K562 (cell line): Measurements from ENCODE around the gene NDOR1. TPM values are rescaled to one million over a fixed set of nuclear protein-coding genes. Genes with fewer than 3 reads are reported as not detected.

Source experiments
- ATAC-seq: fragments of 200-7000 bp; cut with Tn5 transposase; 3 replicates; pipeline ENCODE4 v1.9.1; 2020; ENCODE audit warnings: moderate library complexity
- BruUV-seq: library from RNA; stranded (reverse); fragments of 400-500 nt; replicated peaks from 2 replicates; lab custom pipeline; 2021; lab: Mats Ljungman, UMichigan
- CTCF ChIA-PET: fragments of 300-600 bp; formaldehyde crosslinking; extraction: SDS; loops from one replicate; lab custom pipeline; 2021; ENCODE audit warnings: low intra/inter-chr PET ratio; lab: Yijun Ruan, JAX
- POLR2A ChIA-PET: fragments of 300-600, 350-650 bp; sonication (Branson Sonifier 250); formaldehyde crosslinking; extraction: SDS; loops from one replicate; lab custom pipeline; 2021; ENCODE audit warnings: antibody characterized with exemption, inconsistent platforms; lab: Yijun Ruan, JAX
- DNase-seq, 4 experiments: peaks; one replicate each; pipeline versions ENCODE4 v3.0.0 to v3.0.0-alpha.2; 2011 to 2018; ENCODE audit warnings: low spot score in 3 of 4, mixed read lengths in 3 of 4; ENCODE audit errors: extremely low read depth in 1 of 4
- FAIRE-seq: peaks from 2 replicates; lab custom pipeline; 2011; peaks lifted over from hg19 to GRCh38; lab: Jason Lieb, UNC
- H2AFZ ChIP-seq: 2 replicates; pipeline ENCODE4 v1.6.0; 2011; ENCODE audit warnings: low read depth, low read length, control low read depth, inconsistent platforms
- H3K27ac ChIP-seq: fragments of 200-600 bp; 3 replicates; pipeline ENCODE4 v1.8.0; 2011; ENCODE audit warnings: low read depth, mild to moderate bottlenecking, control low read depth, inconsistent platforms, low read length, moderate library complexity, mixed read lengths; ENCODE audit errors: extremely low read depth
- H3K27me3 ChIP-seq, 2 experiments: fragments of 300-600 bp in 1 of 2; 2 replicates in 1 of 2; 3 replicates in 1 of 2; pipeline versions ENCODE4 v1.6.0 to v1.8.0; 2011; ENCODE audit warnings: inconsistent platforms in 2 of 2, low read length in 2 of 2, mild to moderate bottlenecking in 1 of 2, mixed read lengths in 1 of 2, moderate library complexity in 1 of 2; ENCODE audit not compliant: control insufficient read depth in 2 of 2, insufficient read depth in 2 of 2
- H3K36me3 ChIP-seq: fragments of 300-600 bp; 3 replicates; pipeline ENCODE4 v1.8.0; 2011; ENCODE audit warnings: mild to moderate bottlenecking, low read length, inconsistent platforms; ENCODE audit not compliant: control insufficient read depth, insufficient read depth
- H3K4me1 ChIP-seq, 2 experiments: fragments of 200-600 bp in 1 of 2; replicated peaks in 1 of 2; 2 replicates in 1 of 2; 3 replicates in 1 of 2; pipeline versions ENCODE4 v1.5.1 to v1.8.0; 2011; ENCODE audit warnings: inconsistent platforms in 2 of 2, low read length in 2 of 2, mild to moderate bottlenecking in 1 of 2, mixed read lengths in 1 of 2, moderate library complexity in 1 of 2; ENCODE audit not compliant: control insufficient read depth in 2 of 2, insufficient read depth in 2 of 2
- H3K4me2 ChIP-seq: 2 replicates; pipeline ENCODE4 v1.6.1; 2011; ENCODE audit warnings: low read length, control low read depth, inconsistent platforms, mixed read lengths; ENCODE audit not compliant: insufficient read depth
- H3K4me3 ChIP-seq: fragments of 200-600 bp; sonication (generic), shearing (Covaris generic); 2 replicates; pipeline ENCODE4 v1.5.1; 2016; ENCODE audit warnings: control low read depth, inconsistent platforms
- H3K79me2 ChIP-seq: fragments of 200-600 bp; 3 replicates; pipeline ENCODE4 v1.8.0; 2011; ENCODE audit warnings: low read length, inconsistent platforms; ENCODE audit not compliant: control insufficient read depth, insufficient read depth
- H3K9ac ChIP-seq, 2 experiments: 2 replicates each; pipeline versions ENCODE4 v1.6.0 to v1.6.1; 2011; ENCODE audit warnings: low read depth in 2 of 2, low read length in 2 of 2, control low read depth in 1 of 2, inconsistent platforms in 1 of 2, mild to moderate bottlenecking in 1 of 2, mixed read lengths in 1 of 2; ENCODE audit not compliant: insufficient read depth in 1 of 2
- H3K9me1 ChIP-seq: one replicate; pipeline ENCODE4 v1.6.0; 2011; ENCODE audit warnings: inconsistent platforms, mild to moderate bottlenecking, low read length, moderate library complexity; ENCODE audit not compliant: control insufficient read depth, insufficient read depth
- H3K9me3 ChIP-seq: replicated peaks from 2 replicates; pipeline ENCODE4 v1.5.1; 2011; ENCODE audit warnings: low read depth, low read length, inconsistent platforms; ENCODE audit not compliant: control insufficient read depth, insufficient read depth
- H4K20me1 ChIP-seq: replicated peaks from 2 replicates; pipeline ENCODE4 v1.6.1; 2011; ENCODE audit warnings: low read length, inconsistent platforms, mixed read lengths; ENCODE audit not compliant: control insufficient read depth, insufficient read depth
- BDP1 ChIP-seq: IDR thresholded peaks from 3 replicates; pipeline ENCODE4 v1.6.1; 2011; ENCODE audit not compliant: insufficient read length, insufficient read depth
- CHCHD3 ChIP-seq: fragments of 250-450 bp; sonication (Bioruptor Pico); IDR thresholded peaks from 2 replicates; pipeline ENCODE4 v2.1.2; 2022; ENCODE audit warnings: mild to moderate bottlenecking
- FOXP1 ChIP-seq: sonication (generic); formaldehyde crosslinking; IDR thresholded peaks from 2 replicates; pipeline ENCODE4 v1.8.0; 2022; ENCODE audit warnings: mild to moderate bottlenecking, missing genetic modification reagents
- PHF20 ChIP-seq: fragments of 450-650 bp; IDR thresholded peaks from 2 replicates; pipeline ENCODE4 v1.6.1; 2018; ENCODE audit not compliant: partially characterized antibody
- POLR2G ChIP-seq: fragments of 200-400 bp; formaldehyde crosslinking; IDR thresholded peaks from 2 replicates; pipeline ENCODE4 v1.6.1; 2017; ENCODE audit warnings: low read depth, mild to moderate bottlenecking, antibody characterized with exemption, low read length, moderate library complexity
- POLR3A ChIP-seq: IDR thresholded peaks from 2 replicates; pipeline ENCODE4 v1.6.1; 2011; ENCODE audit warnings: borderline replicate concordance, mild to moderate bottlenecking, moderate library complexity; ENCODE audit not compliant: insufficient read length, insufficient read depth; ENCODE audit errors: extremely low read depth
- TARDBP ChIP-seq: fragments of 450-650 bp; IDR thresholded peaks from 2 replicates; pipeline ENCODE4 v1.6.1; 2016
- ZNF274 ChIP-seq: IDR thresholded peaks from 2 replicates; pipeline ENCODE4 v1.6.1; 2011; ENCODE audit warnings: low read depth, mild to moderate bottlenecking, low read length, moderate library complexity, borderline replicate concordance
- WGBS: fragments of 100-300 bp; shearing (Covaris generic); methylation state at CpG from one replicate; pipeline ENCODE4 v1.1.6; 2016; ENCODE audit warnings: low coverage, mixed read lengths; ENCODE audit not compliant: insufficient coverage; ENCODE audit errors: missing lambda C conversion rate; 5-methylcytosine and 5-hydroxymethylcytosine counted together
- in situ Hi-C: fragments of 300-500 bp; cut with MboI; formaldehyde crosslinking; loops from 4 replicates; pipeline ENCODE4 v1.15.0; 2018; ENCODE audit warnings: inconsistent platforms, mixed read lengths
- intact Hi-C: fragments of 100-400 bp; cut with micrococcal nuclease; formaldehyde crosslinking; loops from 2 replicates; pipeline ENCODE4 v1.14.2; 2022
- polyA plus RNA-seq, 8 experiments: library from polyadenylated mRNA; depleted of rRNA in 4 of 8; stranded (reverse) in 5 of 8; unstranded in 3 of 8; fragments of >200 nt; fragmentation: Nextera tagmentation in 2 of 8; fragmentation: Illumina TruSeq in 1 of 8; extraction: Ambion mirVana in 2 of 8; extraction: Trizol in 1 of 8; gene quantifications; 2 replicates each; pipeline versions ENCODE4 v1.2.1 to v1.2.3, GENCODE V29; 2011 to 2014; ENCODE audit warnings: inconsistent platforms in 1 of 8, missing spikeins in 1 of 8
- total RNA-seq, 7 experiments: library from RNA; depleted of rRNA in 6 of 7; stranded (reverse); fragments of >200 nt in 6 of 7; fragmentation: Illumina TruSeq in 2 of 7; extraction: Trizol in 2 of 7; gene quantifications; 2 replicates each; pipeline versions ENCODE4 v1.2.1 to v1.2.3, GENCODE V29; 2011 to 2021; ENCODE audit warnings: low replicate concordance in 1 of 7
- TF ChIP-seq, protein P1 (sequence below): sonication (generic); formaldehyde crosslinking; IDR thresholded peaks from 2 replicates; pipeline ENCODE4 v1.8.1; 2023; ENCODE audit warnings: mild to moderate bottlenecking, missing genetic modification reagents
- TF ChIP-seq, protein P2 (sequence below), 2 experiments: IDR thresholded peaks in 1 of 2; conservative IDR thresholded peaks in 1 of 2; 2 replicates each; pipeline ENCODE4 v1.6.1; 2016; ENCODE audit warnings: low read depth in 2 of 2, mild to moderate bottlenecking in 1 of 2, missing compliant biosample characterization in 1 of 2, missing genetic modification characterization in 1 of 2, moderate library complexity in 1 of 2
- TF ChIP-seq, protein P3 (sequence below): fragments of 450-650 bp; IDR thresholded peaks from 2 replicates; pipeline ENCODE4 v1.6.1; 2017; ENCODE audit warnings: antibody characterized with exemption
- TF ChIP-seq, protein P4 (sequence below): IDR thresholded peaks from 3 replicates; pipeline ENCODE4 v1.6.1; 2011; ENCODE audit warnings: borderline replicate concordance, mild to moderate bottlenecking; ENCODE audit not compliant: insufficient read length, insufficient read depth

NDOR1 gene
- total and polyA plus RNA-seq, 9 of the 15 experiments (the other 6 are each of a cell fraction or from before 2014, with no cell fraction given), result 0.06 to 36.9 (median 6.9) TPM

DNA sequence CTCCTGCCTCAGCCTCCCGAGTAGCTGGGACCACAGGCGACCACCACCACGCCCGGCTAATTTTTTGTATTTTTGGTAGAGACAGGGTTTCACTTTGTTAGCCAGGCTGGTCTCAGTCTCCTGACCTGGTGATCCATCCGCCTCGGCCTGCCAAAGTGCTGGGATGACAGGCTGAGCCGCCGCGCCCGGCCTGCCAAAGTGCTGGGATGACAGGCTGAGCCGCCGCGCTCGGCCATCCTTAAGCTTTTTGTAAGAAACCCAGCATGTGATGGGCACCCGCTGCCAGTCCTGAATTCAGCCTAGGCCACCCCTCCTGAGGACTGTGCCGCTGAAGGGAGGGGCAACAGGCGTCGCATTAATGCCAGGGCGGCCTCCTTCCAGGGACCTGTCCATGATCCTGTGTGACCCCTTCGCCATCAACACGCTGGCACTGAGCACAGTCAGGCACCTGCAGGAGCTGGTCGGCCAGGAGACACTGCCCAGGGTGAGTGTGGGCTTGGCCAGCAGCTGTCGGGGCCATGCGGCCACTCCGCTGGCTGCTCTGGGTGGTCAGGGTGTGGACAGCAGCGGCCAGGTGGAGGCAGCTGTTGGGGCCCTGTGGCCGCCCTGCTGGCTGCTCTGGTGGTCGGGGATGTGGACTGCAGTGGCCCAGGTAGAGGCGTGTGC lies 60.1 kb downstream of the NDOR1 start:
- Histone ChIP-seq H3K9me3 (no peaks in the 10 kb centered on the region), H2AFZ (no peak overlapping the region), H3K27ac (no peak overlapping the region), H3K4me2 (no peak overlapping the region), H4K20me1 (no peaks in the 10 kb centered on the region), H3K79me2 (peaks cover 10% of the 10 kb centered on the region; the same call in 2 of the 3 replicates), H3K36me3 (peaks cover 66% of the 10 kb centered on the region), H3K4me1 (peaks cover 20 to 51% of the 10 kb centered on the region in 2 experiments), H3K9ac (no peak overlapping the region; a peak in 1 of 4 replicates), H3K9me1 (no peaks in the 10 kb centered on the region), H3K4me3 (no peak overlapping the region), H3K27me3 (no peaks in the 10 kb centered on the region)
- ATAC-seq, result no peak
- ChIA-PET CTCF (no interaction called here), POLR2A (interaction anchor here (0.7 to 4.2 kb wide), 3 partner anchors 12 to 39 kb away, joined by 3 to 23 read pairs (median 5); partner anchors contain the start of gene TOR4A)
- intact Hi-C loops (no loop called here), in situ Hi-C loops (no loop called here)
- WGBS, result 88% methylated on average over 17 of the region's 29 CpGs
- no peak for DNase-seq
- FAIRE-seq, result no peak
- BruUV-seq, result no TSS peak
- TF ChIP-seq PHF20 (no peak), CHCHD3 (CRISPR knock-in tag) (no peak), POLR3A (no peak), TARDBP (no peak), FOXP1 (CRISPR knock-in tag) (no peak), BDP1 (no peak), ZNF274 (no peak), POLR2G (peak; percentile 58; the same call in 1 of the 2 replicates)
- TF ChIP-seq, protein P1, sequence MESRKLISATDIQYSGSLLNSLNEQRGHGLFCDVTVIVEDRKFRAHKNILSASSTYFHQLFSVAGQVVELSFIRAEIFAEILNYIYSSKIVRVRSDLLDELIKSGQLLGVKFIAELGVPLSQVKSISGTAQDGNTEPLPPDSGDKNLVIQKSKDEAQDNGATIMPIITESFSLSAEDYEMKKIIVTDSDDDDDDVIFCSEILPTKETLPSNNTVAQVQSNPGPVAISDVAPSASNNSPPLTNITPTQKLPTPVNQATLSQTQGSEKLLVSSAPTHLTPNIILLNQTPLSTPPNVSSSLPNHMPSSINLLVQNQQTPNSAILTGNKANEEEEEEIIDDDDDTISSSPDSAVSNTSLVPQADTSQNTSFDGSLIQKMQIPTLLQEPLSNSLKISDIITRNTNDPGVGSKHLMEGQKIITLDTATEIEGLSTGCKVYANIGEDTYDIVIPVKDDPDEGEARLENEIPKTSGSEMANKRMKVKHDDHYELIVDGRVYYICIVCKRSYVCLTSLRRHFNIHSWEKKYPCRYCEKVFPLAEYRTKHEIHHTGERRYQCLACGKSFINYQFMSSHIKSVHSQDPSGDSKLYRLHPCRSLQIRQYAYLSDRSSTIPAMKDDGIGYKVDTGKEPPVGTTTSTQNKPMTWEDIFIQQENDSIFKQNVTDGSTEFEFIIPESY (CRISPR knock-in tag), result 0 out of 2 replicates have a peak, but pooled peaks have one; percentile 14
- TF ChIP-seq, protein P2, sequence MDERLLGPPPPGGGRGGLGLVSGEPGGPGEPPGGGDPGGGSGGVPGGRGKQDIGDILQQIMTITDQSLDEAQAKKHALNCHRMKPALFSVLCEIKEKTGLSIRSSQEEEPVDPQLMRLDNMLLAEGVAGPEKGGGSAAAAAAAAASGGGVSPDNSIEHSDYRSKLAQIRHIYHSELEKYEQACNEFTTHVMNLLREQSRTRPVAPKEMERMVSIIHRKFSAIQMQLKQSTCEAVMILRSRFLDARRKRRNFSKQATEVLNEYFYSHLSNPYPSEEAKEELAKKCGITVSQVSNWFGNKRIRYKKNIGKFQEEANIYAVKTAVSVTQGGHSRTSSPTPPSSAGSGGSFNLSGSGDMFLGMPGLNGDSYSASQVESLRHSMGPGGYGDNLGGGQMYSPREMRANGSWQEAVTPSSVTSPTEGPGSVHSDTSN (CRISPR knock-in tag; IDR thresholded peaks at IDR 0.05; ENCODE audit: low read depth), result no peak
- TF ChIP-seq, protein P2 (tag; conservative IDR thresholded peaks at IDR 0.05; ENCODE audit: low read depth), result no peak
- TF ChIP-seq, protein P3, sequence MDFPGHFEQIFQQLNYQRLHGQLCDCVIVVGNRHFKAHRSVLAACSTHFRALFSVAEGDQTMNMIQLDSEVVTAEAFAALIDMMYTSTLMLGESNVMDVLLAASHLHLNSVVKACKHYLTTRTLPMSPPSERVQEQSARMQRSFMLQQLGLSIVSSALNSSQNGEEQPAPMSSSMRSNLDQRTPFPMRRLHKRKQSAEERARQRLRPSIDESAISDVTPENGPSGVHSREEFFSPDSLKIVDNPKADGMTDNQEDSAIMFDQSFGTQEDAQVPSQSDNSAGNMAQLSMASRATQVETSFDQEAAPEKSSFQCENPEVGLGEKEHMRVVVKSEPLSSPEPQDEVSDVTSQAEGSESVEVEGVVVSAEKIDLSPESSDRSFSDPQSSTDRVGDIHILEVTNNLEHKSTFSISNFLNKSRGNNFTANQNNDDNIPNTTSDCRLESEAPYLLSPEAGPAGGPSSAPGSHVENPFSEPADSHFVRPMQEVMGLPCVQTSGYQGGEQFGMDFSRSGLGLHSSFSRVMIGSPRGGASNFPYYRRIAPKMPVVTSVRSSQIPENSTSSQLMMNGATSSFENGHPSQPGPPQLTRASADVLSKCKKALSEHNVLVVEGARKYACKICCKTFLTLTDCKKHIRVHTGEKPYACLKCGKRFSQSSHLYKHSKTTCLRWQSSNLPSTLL, result no peak
- TF ChIP-seq, protein P4, sequence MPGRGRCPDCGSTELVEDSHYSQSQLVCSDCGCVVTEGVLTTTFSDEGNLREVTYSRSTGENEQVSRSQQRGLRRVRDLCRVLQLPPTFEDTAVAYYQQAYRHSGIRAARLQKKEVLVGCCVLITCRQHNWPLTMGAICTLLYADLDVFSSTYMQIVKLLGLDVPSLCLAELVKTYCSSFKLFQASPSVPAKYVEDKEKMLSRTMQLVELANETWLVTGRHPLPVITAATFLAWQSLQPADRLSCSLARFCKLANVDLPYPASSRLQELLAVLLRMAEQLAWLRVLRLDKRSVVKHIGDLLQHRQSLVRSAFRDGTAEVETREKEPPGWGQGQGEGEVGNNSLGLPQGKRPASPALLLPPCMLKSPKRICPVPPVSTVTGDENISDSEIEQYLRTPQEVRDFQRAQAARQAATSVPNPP, result no peak
